Panc1 (cell line): ENCODE data around the gene CNBP. TPM values are rescaled to one million over a fixed set of nuclear protein-coding genes. Genes with fewer than 3 reads are reported as not detected.

Experiments
- ATAC-seq: fragments of 200-7000 bp; cut with Tn5 transposase; 2 replicates; pipeline ENCODE4 v1.9.1; 2020; ENCODE audit warnings: mild to moderate bottlenecking, moderate library complexity
- BruUV-seq: library from RNA; stranded (reverse); fragments of 400-500 nt; replicated peaks from 2 replicates; lab custom pipeline; 2021; lab: Mats Ljungman, UMichigan
- CTCF ChIA-PET: fragments of 300-600 bp; sonication (Branson Sonifier 250); formaldehyde crosslinking; loops from one replicate; lab custom pipeline; 2022; ENCODE audit warnings: antibody characterized with exemption; lab: Charles Lee
- POLR2A ChIA-PET: fragments of 300-600 bp; sonication (Branson Sonifier 250); formaldehyde crosslinking; loops from one replicate; lab custom pipeline; 2022; ENCODE audit warnings: antibody characterized with exemption; lab: Charles Lee
- DNase-seq: peaks from one replicate; pipeline ENCODE4 v3.0.0-alpha.2; 2010; ENCODE audit warnings: low read depth, low spot score
- H3K27ac ChIP-seq: 2 replicates; pipeline ENCODE4 v1.5.1; 2011; ENCODE audit warnings: mild to moderate bottlenecking, low read length, inconsistent platforms
- H3K27me3 ChIP-seq: fragments of 200-500 bp; sonication (Bioruptor generic); 2 replicates; pipeline ENCODE4 v1.6.0; 2014; ENCODE audit warnings: low read length, inconsistent platforms; ENCODE audit not compliant: control insufficient read depth, insufficient read depth
- H3K36me3 ChIP-seq: fragments of 200-500 bp; sonication (Bioruptor generic); 2 replicates; pipeline ENCODE4 v1.5.1; 2014; ENCODE audit warnings: inconsistent platforms, mild to moderate bottlenecking, low read length, moderate library complexity; ENCODE audit not compliant: control insufficient read depth, insufficient read depth
- H3K4me1 ChIP-seq: 2 replicates; pipeline ENCODE4 v1.5.1; 2011; ENCODE audit warnings: inconsistent platforms, mild to moderate bottlenecking, low read length, moderate library complexity; ENCODE audit not compliant: control insufficient read depth, insufficient read depth
- H3K4me3 ChIP-seq, 2 experiments: 2 replicates each; pipeline ENCODE4 v1.5.1; 2011 to 2012; ENCODE audit warnings: low read depth in 2 of 2, low read length in 2 of 2, mild to moderate bottlenecking in 2 of 2, inconsistent platforms in 1 of 2, moderate library complexity in 1 of 2
- H3K9me3 ChIP-seq: fragments of 200-500 bp; sonication (Bioruptor generic); 2 replicates; pipeline ENCODE4 v1.5.1; 2014; ENCODE audit warnings: low read depth, mild to moderate bottlenecking, inconsistent platforms, low read length, moderate library complexity; ENCODE audit not compliant: control insufficient read depth, insufficient read depth
- CTCF ChIP-seq: fragments of 450-650 bp; IDR thresholded peaks from 2 replicates; pipeline ENCODE4 v1.5.1; 2017; ENCODE audit warnings: mild to moderate bottlenecking
- POLR2AphosphoS5 ChIP-seq: IDR thresholded peaks from 2 replicates; pipeline ENCODE4 v1.6.1; 2012; ENCODE audit warnings: mild to moderate bottlenecking, low read depth, low read length, moderate library complexity
- SIN3A ChIP-seq: IDR thresholded peaks from 2 replicates; pipeline ENCODE4 v1.6.1; 2012; ENCODE audit warnings: low read depth, mild to moderate bottlenecking, low read length, moderate library complexity, borderline replicate concordance; ENCODE audit not compliant: insufficient read depth
- TCF7L2 ChIP-seq: IDR thresholded peaks from 2 replicates; pipeline ENCODE4 v1.6.1; 2011; ENCODE audit warnings: mild to moderate bottlenecking, low read depth, low read length, inconsistent platforms
- in situ Hi-C: cut with HindIII; loops from 2 replicates; pipeline ENCODE4 v1.10.0; 2016; ENCODE audit warnings: low sequenced_read_pairs, low pct_unique_long_range_greater_than_20kb
- intact Hi-C: fragments of 100-400 bp; cut with micrococcal nuclease; formaldehyde crosslinking; loops from one replicate; pipeline ENCODE4 v1.10.0; 2022; ENCODE audit not compliant: unreplicated experiment
- total RNA-seq: library from RNA; stranded (reverse); gene quantifications from one replicate; pipeline ENCODE4 v1.2.1, GENCODE V29; 2021; ENCODE audit not compliant: unreplicated experiment
- TF ChIP-seq, protein P1 (sequence below), 2 experiments: IDR thresholded peaks; 2 replicates each; pipeline ENCODE4 v1.6.1; 2011 to 2012; ENCODE audit warnings: low read depth in 2 of 2, control low read depth in 1 of 2, low read length in 1 of 2, mild to moderate bottlenecking in 1 of 2, moderate library complexity in 1 of 2; ENCODE audit not compliant: insufficient read depth in 1 of 2

Gene CNBP
- total RNA-seq, 1 experiment from 2014 or later = 355 TPM

DNA sequence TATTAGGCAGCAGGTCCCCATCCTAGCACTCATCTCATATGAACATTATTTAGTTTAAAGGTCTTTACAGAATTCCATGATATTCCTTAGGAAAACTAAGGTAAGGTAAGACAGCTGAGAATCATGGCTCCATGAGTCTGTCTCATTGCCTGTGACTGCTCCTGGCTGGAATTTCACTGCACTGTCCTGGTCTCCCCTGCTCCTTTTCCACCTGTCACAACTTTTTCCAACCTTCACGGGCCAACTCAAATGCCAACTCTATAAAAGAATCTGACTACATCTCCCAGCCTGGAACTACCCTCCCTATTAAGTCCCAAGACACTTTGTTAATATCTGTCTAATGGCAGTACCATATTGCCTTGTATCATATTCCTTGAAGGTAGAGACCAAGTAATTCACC, 7.6 kb downstream of the CNBP start:
- TF ChIP-seq POLR2AphosphoS5 = no peak
- TF ChIP-seq CTCF = no peak
- no peak for TF ChIP-seq TCF7L2
- no peak for TF ChIP-seq SIN3A
- TF ChIP-seq, protein P1, sequence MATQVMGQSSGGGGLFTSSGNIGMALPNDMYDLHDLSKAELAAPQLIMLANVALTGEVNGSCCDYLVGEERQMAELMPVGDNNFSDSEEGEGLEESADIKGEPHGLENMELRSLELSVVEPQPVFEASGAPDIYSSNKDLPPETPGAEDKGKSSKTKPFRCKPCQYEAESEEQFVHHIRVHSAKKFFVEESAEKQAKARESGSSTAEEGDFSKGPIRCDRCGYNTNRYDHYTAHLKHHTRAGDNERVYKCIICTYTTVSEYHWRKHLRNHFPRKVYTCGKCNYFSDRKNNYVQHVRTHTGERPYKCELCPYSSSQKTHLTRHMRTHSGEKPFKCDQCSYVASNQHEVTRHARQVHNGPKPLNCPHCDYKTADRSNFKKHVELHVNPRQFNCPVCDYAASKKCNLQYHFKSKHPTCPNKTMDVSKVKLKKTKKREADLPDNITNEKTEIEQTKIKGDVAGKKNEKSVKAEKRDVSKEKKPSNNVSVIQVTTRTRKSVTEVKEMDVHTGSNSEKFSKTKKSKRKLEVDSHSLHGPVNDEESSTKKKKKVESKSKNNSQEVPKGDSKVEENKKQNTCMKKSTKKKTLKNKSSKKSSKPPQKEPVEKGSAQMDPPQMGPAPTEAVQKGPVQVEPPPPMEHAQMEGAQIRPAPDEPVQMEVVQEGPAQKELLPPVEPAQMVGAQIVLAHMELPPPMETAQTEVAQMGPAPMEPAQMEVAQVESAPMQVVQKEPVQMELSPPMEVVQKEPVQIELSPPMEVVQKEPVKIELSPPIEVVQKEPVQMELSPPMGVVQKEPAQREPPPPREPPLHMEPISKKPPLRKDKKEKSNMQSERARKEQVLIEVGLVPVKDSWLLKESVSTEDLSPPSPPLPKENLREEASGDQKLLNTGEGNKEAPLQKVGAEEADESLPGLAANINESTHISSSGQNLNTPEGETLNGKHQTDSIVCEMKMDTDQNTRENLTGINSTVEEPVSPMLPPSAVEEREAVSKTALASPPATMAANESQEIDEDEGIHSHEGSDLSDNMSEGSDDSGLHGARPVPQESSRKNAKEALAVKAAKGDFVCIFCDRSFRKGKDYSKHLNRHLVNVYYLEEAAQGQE (IDR thresholded peaks at IDR 0.05; ENCODE audit: insufficient read depth in 1 of 2, low read depth in 2 of 2, low read length in 1 of 2) = no peak
- no TSS peak for BruUV-seq
- H3K36me3 ChIP-seq = peaks cover 25% of the 10 kb centered on the region
- in situ Hi-C loops = no loop called here
- H3K27ac ChIP-seq = no peak overlapping the region
- H3K9me3 ChIP-seq = no peaks in the 10 kb centered on the region
- no peaks in the 10 kb centered on the region for H3K27me3 ChIP-seq
- intact Hi-C loops = no loop called here
- CTCF ChIA-PET = no interaction called here
- DNase-seq (no peak), ATAC-seq (no peak)
- H3K4me1 ChIP-seq = peaks cover 24% of the 10 kb centered on the region
- no peak overlapping the region for H3K4me3 ChIP-seq
- POLR2A ChIA-PET = no interaction called here

DNA sequence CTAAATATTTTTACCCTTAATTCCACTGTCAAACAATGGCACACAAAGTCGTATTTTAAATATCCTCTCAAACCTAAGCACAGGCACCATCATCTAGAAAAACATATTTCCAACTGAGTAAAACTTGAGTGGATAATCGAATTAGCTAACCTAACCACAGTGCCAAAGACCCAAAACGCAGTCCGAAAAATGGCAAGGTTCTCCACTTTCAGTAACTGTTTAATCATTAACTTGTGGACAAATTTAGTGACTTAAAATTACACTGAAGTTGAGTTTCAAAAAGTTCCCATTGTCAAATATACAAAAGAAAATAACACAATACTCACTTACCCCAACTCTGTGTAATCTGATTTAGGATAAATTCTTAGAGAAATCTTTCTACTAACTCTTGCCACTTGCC, 10.0 kb downstream of the CNBP start:
- in situ Hi-C loops = no loop called here
- DNase-seq = no peak
- no TSS peak for BruUV-seq
- intact Hi-C loops = no loop called here
- ChIA-PET POLR2A (no interaction called here), CTCF (no interaction called here)
- Histone ChIP-seq H3K36me3 (peaks cover 37% of the 10 kb centered on the region), H3K9me3 (no peaks in the 10 kb centered on the region), H3K4me3 (no peak overlapping the region), H3K27me3 (no peaks in the 10 kb centered on the region), H3K27ac (no peak overlapping the region), H3K4me1 (peaks cover 9% of the 10 kb centered on the region; the same call in 1 of the 2 replicates)
- ATAC-seq = no peak
- TF ChIP-seq POLR2AphosphoS5 (no peak), TCF7L2 (no peak), SIN3A (no peak), CTCF (no peak)
- TF ChIP-seq, protein P1 (IDR thresholded peaks at IDR 0.05; ENCODE audit: insufficient read depth in 1 of 2, low read depth in 2 of 2, low read length in 1 of 2) = no peak
